KOPT-K1 (cell line): ENCODE results near the gene AASDHPPT.
A peak's percentile ranks its signal among the peaks of the same experiment; 100 is the strongest.
"Not testable (repeated sequence)": the region's sequence is repeated elsewhere in the genome, so short reads cannot be mapped to it uniquely, and the experiment has no call there.

Experiments used
- H3K27ac ChIP-seq: fragments of 200-600 bp; sonication (generic); 2 replicates; pipeline ENCODE4 v1.5.1; 2016; ENCODE audit warnings: antibody characterized with exemption, mild to moderate bottlenecking, low read depth, low read length; ENCODE audit not compliant: poor library complexity, severe bottlenecking
- H3K36me3 ChIP-seq: fragments of 200-600 bp; sonication (generic); 2 replicates; pipeline ENCODE4 v1.5.1; 2017; ENCODE audit warnings: antibody characterized with exemption, mild to moderate bottlenecking, low read length, moderate library complexity; ENCODE audit not compliant: insufficient read depth
- H3K9me3 ChIP-seq: fragments of 200-600 bp; sonication (generic); 2 replicates; pipeline ENCODE4 v1.5.1; 2017; ENCODE audit warnings: antibody characterized with exemption, low read length, mild to moderate bottlenecking; ENCODE audit not compliant: insufficient read depth, poor library complexity, severe bottlenecking

The AASDHPPT gene

GRCh38 chr11:106077609-106078455, at the start of gene AASDHPPT:
Gene AASDHPPT, plus strand, starts transcription at chr11:106077662. Its CDS starts 49 bp downstream, at chr11:106077711.
- Histone ChIP-seq H3K27ac (peak within 1 kb of the TSS; percentile 92), H3K36me3 (peaks cover 34% of the 10 kb centered on the region), H3K9me3 (no peaks in the 10 kb centered on the region)

- no peaks in the 10 kb centered on the region for H3K36me3 ChIP-seq
- no peak overlapping the region for H3K27ac ChIP-seq
- peaks cover 6% of the 10 kb centered on the region for H3K9me3 ChIP-seq
Measured at GRCh38 chr11:106030609-106031008, 46.9 kb upstream of the AASDHPPT start.

- no peaks in the 10 kb centered on the region for H3K36me3 ChIP-seq
- H3K9me3 ChIP-seq = peaks cover 6% of the 10 kb centered on the region
- H3K27ac ChIP-seq = no peak overlapping the region
Measured at GRCh38 chr11:106031202-106031810, 46.2 kb upstream of the AASDHPPT start.

GRCh38 chr11:106031936-106032335, 45.5 kb upstream of the AASDHPPT start:
- Histone ChIP-seq H3K36me3 (no peaks in the 10 kb centered on the region), H3K27ac (no peak overlapping the region), H3K9me3 (peaks cover 2% of the 10 kb centered on the region)

- Histone ChIP-seq H3K9me3 (no peaks in the 10 kb centered on the region), H3K27ac (no peak overlapping the region), H3K36me3 (no peaks in the 10 kb centered on the region)
Measured at GRCh38 chr11:106032861-106033260, 44.6 kb upstream of the AASDHPPT start.

GRCh38 chr11:106043540-106043939, 33.9 kb upstream of the AASDHPPT start:
- Histone ChIP-seq H3K36me3 (no peaks in the 10 kb centered on the region), H3K27ac (no peak overlapping the region), H3K9me3 (no peaks in the 10 kb centered on the region)

GRCh38 chr11:106047631-106048030, 29.8 kb upstream of the AASDHPPT start:
- Histone ChIP-seq H3K36me3 (no peaks in the 10 kb centered on the region), H3K27ac (no peak overlapping the region), H3K9me3 (no peaks in the 10 kb centered on the region)

- Histone ChIP-seq H3K36me3 (no peaks in the 10 kb centered on the region), H3K27ac (no peak overlapping the region), H3K9me3 (no peaks in the 10 kb centered on the region)
Measured at GRCh38 chr11:106049727-106050476, 27.6 kb upstream of the AASDHPPT start.

- H3K27ac ChIP-seq = no peak overlapping the region
- no peaks in the 10 kb centered on the region for H3K36me3 ChIP-seq
- no peaks in the 10 kb centered on the region for H3K9me3 ChIP-seq
Measured at GRCh38 chr11:106051103-106051502, 26.4 kb upstream of the AASDHPPT start.

- H3K9me3 ChIP-seq, H3K27ac ChIP-seq, H3K36me3 ChIP-seq: not testable (repeated sequence)
Measured at GRCh38 chr11:106058377-106058776, 19.1 kb upstream of the AASDHPPT start.

- Histone ChIP-seq H3K9me3 (no peaks in the 10 kb centered on the region), H3K27ac (no peak overlapping the region), H3K36me3 (no peaks in the 10 kb centered on the region)
Measured at GRCh38 chr11:106059617-106060016, 17.8 kb upstream of the AASDHPPT start.

- no peaks in the 10 kb centered on the region for H3K9me3 ChIP-seq
- H3K27ac ChIP-seq = no peak overlapping the region
- no peaks in the 10 kb centered on the region for H3K36me3 ChIP-seq
Measured at GRCh38 chr11:106061249-106061784, 16.1 kb upstream of the AASDHPPT start.

- H3K27ac ChIP-seq = no peak overlapping the region
- H3K36me3 ChIP-seq = no peaks in the 10 kb centered on the region
- no peaks in the 10 kb centered on the region for H3K9me3 ChIP-seq
Measured at GRCh38 chr11:106061954-106062949, 15.2 kb upstream of the AASDHPPT start.

- no peaks in the 10 kb centered on the region for H3K36me3 ChIP-seq
- H3K9me3 ChIP-seq = no peaks in the 10 kb centered on the region
- no peak overlapping the region for H3K27ac ChIP-seq
Measured at GRCh38 chr11:106063009-106063408, 14.5 kb upstream of the AASDHPPT start.
